HG03432 (cell line): ENCODE measurements around the gene ETV6.
A peak's percentile ranks its signal among the peaks of the same experiment; 100 is the strongest.

ENCODE experiments used
- ATAC-seq: cut with Tn5 transposase; IDR thresholded peaks from one replicate; pipeline ENCODE4 v1.9.1; 2021; ENCODE audit warnings: mild to moderate bottlenecking, moderate library complexity; ENCODE audit not compliant: unreplicated experiment

ETV6 gene

GRCh38 chr12:11732023-11732422 lies 82.5 kb downstream of the ETV6 start:
- no peak for ATAC-seq

DNA sequence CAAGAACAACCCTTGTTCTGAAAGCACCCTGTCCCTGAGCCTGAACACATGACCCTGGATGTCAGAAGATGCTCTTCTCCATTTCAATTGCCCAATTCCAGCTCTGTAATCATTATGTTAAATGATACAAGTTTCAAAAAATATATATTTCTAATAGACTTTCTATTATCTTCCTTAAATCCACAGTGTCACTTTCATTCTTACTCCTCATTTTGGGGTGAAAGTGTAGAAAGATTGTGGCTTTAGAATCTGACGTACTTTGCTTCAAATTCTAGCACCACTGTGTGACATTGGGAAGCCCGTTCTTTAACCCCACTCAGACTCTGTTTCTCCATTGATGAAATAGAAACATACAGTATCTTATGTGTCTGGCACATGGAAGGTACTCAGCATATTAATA lies 83.2 kb downstream of the ETV6 start:
- ATAC-seq, result no peak

GRCh38 chr12:11734580-11735180 lies 85.2 kb downstream of the ETV6 start:
- no peak for ATAC-seq

DNA sequence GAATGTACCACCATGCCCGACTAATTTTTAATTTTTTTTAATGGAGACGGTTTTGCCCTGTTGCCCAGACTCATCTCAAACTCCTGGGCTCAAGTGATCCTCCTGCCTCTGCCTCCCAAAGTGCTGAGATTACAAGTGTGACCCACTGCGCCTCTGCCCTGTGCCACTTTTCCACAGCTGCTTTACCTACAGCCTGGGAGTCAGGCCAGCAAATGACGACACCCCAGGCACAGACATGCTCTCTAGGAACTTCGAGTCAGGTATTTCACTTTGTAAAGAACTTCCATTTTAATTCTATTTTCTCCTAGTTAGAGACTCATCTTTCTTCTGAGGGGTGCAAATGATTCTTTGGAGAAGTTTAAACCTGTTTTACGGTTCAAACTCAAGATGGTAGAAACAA lies 89.0 kb downstream of the ETV6 start:
- no peak for ATAC-seq

- no peak for ATAC-seq
Observed at GRCh38 chr12:11739980-11740577, 90.6 kb downstream of the ETV6 start.

- ATAC-seq, result no peak
Observed at GRCh38 chr12:11741434-11742092, 92.1 kb downstream of the ETV6 start.

GRCh38 chr12:11743423-11744409 lies 94.2 kb downstream of the ETV6 start:
- ATAC-seq, result no peak

- no peak for ATAC-seq
Observed at GRCh38 chr12:11744410-11744801, 94.9 kb downstream of the ETV6 start.

DNA sequence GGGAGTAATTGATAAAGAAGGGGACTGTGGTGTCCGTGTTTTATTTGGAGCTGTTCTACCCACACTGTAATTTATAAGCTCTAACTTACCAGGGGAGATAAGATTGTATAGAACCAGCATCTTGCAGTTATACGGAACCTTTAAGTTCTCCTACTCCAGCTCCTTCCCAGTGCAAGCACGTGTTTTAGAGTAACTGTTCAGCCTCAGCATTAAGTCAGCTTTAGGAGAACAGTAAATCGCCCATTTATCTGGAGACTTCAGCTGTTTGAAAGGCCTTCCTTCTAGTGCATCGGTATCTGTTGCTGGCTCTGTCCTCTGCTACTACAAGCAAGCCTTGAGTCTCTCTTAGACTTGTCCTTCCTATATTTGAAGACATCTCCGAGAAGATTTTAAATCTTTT lies 95.6 kb downstream of the ETV6 start:
- ATAC-seq, result no peak

- peak; percentile 45 for ATAC-seq
Observed at GRCh38 chr12:11746024-11746771, 96.7 kb downstream of the ETV6 start.

GRCh38 chr12:11746940-11747716 lies 97.7 kb downstream of the ETV6 start:
- no peak for ATAC-seq

- no peak for ATAC-seq
Observed at GRCh38 chr12:11747969-11748368, 98.5 kb downstream of the ETV6 start.

DNA sequence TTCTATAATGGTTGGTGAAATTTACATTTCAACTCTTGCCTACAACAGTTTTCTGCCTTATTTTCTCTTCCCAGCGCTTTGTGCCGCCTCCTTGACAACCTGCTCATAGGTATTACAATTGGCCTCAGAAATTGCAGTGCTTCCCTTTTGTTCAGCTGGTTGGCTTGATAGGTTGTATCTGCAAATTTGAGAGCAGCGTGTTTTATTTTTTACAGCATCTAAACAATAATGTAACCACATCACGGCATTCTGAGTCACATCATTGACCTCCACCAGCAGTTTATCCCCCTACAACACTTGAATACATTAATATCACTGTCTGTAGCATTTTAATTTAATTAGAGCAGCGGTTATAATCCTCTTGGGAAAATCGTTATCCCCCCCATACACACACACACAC lies 99.4 kb downstream of the ETV6 start:
- ATAC-seq, result no peak

DNA sequence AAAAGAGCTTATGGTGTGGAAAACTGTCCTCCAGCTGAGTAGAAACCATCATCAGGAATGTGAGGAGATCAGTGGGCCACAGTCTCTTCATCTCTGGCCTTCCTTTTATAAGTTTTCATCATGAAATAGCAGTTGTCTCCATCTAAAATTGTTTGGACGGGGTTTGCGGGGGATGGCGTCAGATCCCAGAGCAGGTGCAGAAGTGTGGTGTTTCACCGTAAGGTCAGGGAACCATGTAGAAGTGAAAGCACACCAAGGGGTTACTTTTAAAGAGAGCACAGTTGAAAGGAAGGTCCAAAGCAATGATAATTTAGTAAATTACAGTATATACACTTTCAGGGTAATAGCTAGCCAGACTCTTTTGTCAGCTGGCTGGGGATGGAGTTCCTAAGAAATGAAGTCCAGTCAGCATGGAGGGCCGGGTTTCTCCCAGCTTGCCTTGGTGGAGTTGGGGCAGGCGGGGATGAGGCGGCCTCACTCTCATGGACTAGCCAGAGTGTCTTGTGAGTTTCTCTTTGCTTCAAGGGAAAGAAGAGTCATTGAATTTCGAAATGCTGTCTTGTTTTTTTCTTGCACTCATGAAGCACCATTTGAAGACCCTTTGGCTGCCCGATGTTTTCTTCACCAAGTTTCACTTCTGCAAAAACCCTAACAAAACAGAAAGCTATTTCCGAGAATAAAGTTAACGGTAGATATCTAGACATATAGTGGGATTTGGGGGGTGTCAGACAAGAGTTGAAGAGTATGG lies 100.6 kb downstream of the ETV6 start:
- peak; percentile 47 for ATAC-seq

GRCh38 chr12:11752403-11753149 lies 103.1 kb downstream of the ETV6 start:
- ATAC-seq, result no peak

GRCh38 chr12:11753150-11753499 lies 103.7 kb downstream of the ETV6 start:
- no peak for ATAC-seq

DNA sequence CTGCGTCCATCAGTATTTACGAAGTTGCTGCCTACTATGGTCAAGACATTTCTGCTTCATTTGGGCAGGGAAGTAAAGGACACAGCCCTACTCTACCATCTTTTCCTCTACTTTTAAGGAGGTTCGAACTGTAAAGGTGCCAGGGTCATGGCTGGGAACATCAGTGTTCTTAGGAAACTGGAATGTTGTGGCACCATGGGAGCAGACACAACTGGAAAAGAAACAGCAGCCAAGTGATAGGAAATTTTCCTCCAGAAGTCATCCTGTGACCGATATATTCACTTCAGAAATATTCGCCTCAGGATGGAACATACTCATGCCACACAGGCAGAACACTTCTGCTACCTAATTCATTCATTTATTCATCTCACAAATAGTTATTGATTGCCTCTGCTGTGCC lies 104.4 kb downstream of the ETV6 start:
- ATAC-seq, result no peak

- no peak for ATAC-seq
Observed at GRCh38 chr12:11754256-11754655, 104.8 kb downstream of the ETV6 start.
